IPS-18c (cell line): ENCODE data around the gene POU2F2.
A peak's percentile ranks its signal among the peaks of the same experiment; 100 is the strongest.

Source experiments
- H3K4me3 ChIP-seq: 2 replicates; pipeline ENCODE4 v1.7.0; 2013; ENCODE audit warnings: low read depth, mild to moderate bottlenecking, low read length, moderate library complexity; ENCODE audit not compliant: insufficient read depth
- H3K9me3 ChIP-seq: one replicate; pipeline ENCODE4 v1.6.1; 2013; ENCODE audit warnings: mild to moderate bottlenecking, low read length, moderate library complexity; ENCODE audit not compliant: control insufficient read depth, insufficient read depth

POU2F2 gene

GRCh38 chr19:42159942-42160341 lies 27.7 kb upstream of the POU2F2 start:
- Histone ChIP-seq H3K4me3 (no peak overlapping the region), H3K9me3 (no peaks in the 10 kb centered on the region)

- H3K9me3 ChIP-seq = no peaks in the 10 kb centered on the region
Observed at GRCh38 chr19:42158926-42159325, 26.7 kb upstream of the POU2F2 start.

GRCh38 chr19:42156571-42156970 lies 24.3 kb upstream of the POU2F2 start:
- H3K4me3 ChIP-seq = no peak overlapping the region

More at GRCh38 chr19:42158926-42159325, 26.7 kb upstream of the POU2F2 start:
- H3K4me3 ChIP-seq = no peak overlapping the region

GRCh38 chr19:42155796-42156195 lies 23.6 kb upstream of the POU2F2 start:
- Histone ChIP-seq H3K9me3 (no peaks in the 10 kb centered on the region), H3K4me3 (peak overlapping the region; percentile 15; the same call in 1 of the 2 replicates)

More at GRCh38 chr19:42156571-42156970, 24.3 kb upstream of the POU2F2 start:
- H3K9me3 ChIP-seq = no peaks in the 10 kb centered on the region

- Histone ChIP-seq H3K4me3 (no peak overlapping the region), H3K9me3 (no peaks in the 10 kb centered on the region)
Observed at GRCh38 chr19:42154471-42155323, 22.5 kb upstream of the POU2F2 start.

- H3K4me3 ChIP-seq = no peak overlapping the region
- H3K9me3 ChIP-seq = no peaks in the 10 kb centered on the region
Observed at GRCh38 chr19:42153672-42154433, 21.6 kb upstream of the POU2F2 start.

- H3K9me3 ChIP-seq = no peaks in the 10 kb centered on the region
Observed at GRCh38 chr19:42152910-42153671, 20.8 kb upstream of the POU2F2 start.

GRCh38 chr19:42151782-42152684 lies 19.8 kb upstream of the POU2F2 start:
- no peak overlapping the region; the same call in 1 of the 2 replicates for H3K4me3 ChIP-seq
- H3K9me3 ChIP-seq = no peaks in the 10 kb centered on the region

More at GRCh38 chr19:42152910-42153671, 20.8 kb upstream of the POU2F2 start:
- no peak overlapping the region for H3K4me3 ChIP-seq

GRCh38 chr19:42150911-42151361 lies 18.7 kb upstream of the POU2F2 start:
- Histone ChIP-seq H3K4me3 (no peak overlapping the region), H3K9me3 (no peaks in the 10 kb centered on the region)

- H3K9me3 ChIP-seq = no peaks in the 10 kb centered on the region
- no peak overlapping the region for H3K4me3 ChIP-seq
Observed at GRCh38 chr19:42150364-42150763, 18.1 kb upstream of the POU2F2 start.

GRCh38 chr19:42149447-42150202 lies 17.4 kb upstream of the POU2F2 start:
- Histone ChIP-seq H3K4me3 (no peak overlapping the region), H3K9me3 (no peaks in the 10 kb centered on the region)

GRCh38 chr19:42148266-42148665 lies 16.0 kb upstream of the POU2F2 start:
- Histone ChIP-seq H3K4me3 (no peak overlapping the region), H3K9me3 (no peaks in the 10 kb centered on the region)

- H3K4me3 ChIP-seq = no peak overlapping the region
- no peaks in the 10 kb centered on the region for H3K9me3 ChIP-seq
Observed at GRCh38 chr19:42143341-42144234, 11.3 kb upstream of the POU2F2 start.

GRCh38 chr19:42140125-42140754 lies 8.0 kb upstream of the POU2F2 start:
- no peak overlapping the region for H3K4me3 ChIP-seq
- no peaks in the 10 kb centered on the region for H3K9me3 ChIP-seq
